ENCODE results near the gene DTD2.

DNA sequence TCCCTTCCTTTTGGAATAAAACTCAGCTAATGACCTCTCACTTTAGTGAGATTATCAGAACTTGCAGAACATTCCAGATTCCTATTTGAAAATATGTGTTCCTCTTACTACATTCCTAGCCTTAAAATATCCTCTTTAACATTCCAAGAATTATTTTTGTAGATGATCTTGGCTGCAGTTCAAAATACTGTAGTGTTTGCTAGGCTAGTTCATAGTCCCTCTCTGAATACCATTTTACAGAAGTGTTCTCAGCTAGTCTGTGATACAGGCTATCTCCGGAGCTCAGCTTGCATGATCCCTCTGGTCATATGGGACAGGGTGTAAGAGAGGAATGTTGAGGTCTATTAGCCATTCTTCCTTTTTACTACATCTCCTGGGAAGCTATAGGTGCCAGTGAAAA lies 48.1 kb upstream of the DTD2 start:
- TF ChIP-seq MYNN (tag by site-specific recombination; IDR thresholded peaks at IDR 0.05; ENCODE audit: borderline replicate concordance), result no peak
- no peak for TF ChIP-seq SP2 (tag by site-specific recombination; IDR thresholded peaks at IDR 0.05)
- TF ChIP-seq ZNF521 (tag by site-specific recombination; IDR thresholded peaks at IDR 0.05), result no peak
- TF ChIP-seq, protein P1, sequence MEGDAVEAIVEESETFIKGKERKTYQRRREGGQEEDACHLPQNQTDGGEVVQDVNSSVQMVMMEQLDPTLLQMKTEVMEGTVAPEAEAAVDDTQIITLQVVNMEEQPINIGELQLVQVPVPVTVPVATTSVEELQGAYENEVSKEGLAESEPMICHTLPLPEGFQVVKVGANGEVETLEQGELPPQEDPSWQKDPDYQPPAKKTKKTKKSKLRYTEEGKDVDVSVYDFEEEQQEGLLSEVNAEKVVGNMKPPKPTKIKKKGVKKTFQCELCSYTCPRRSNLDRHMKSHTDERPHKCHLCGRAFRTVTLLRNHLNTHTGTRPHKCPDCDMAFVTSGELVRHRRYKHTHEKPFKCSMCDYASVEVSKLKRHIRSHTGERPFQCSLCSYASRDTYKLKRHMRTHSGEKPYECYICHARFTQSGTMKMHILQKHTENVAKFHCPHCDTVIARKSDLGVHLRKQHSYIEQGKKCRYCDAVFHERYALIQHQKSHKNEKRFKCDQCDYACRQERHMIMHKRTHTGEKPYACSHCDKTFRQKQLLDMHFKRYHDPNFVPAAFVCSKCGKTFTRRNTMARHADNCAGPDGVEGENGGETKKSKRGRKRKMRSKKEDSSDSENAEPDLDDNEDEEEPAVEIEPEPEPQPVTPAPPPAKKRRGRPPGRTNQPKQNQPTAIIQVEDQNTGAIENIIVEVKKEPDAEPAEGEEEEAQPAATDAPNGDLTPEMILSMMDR (tag by site-specific recombination; IDR thresholded peaks at IDR 0.05), result no peak
- TF ChIP-seq TCF7L2 (IDR thresholded peaks at IDR 0.05; ENCODE audit: borderline replicate concordance, low read depth, low read length), result no peak
- no peak for TF ChIP-seq SETDB1 (IDR thresholded peaks at IDR 0.05; ENCODE audit: insufficient read length, low read length)
- TF ChIP-seq, protein P2, sequence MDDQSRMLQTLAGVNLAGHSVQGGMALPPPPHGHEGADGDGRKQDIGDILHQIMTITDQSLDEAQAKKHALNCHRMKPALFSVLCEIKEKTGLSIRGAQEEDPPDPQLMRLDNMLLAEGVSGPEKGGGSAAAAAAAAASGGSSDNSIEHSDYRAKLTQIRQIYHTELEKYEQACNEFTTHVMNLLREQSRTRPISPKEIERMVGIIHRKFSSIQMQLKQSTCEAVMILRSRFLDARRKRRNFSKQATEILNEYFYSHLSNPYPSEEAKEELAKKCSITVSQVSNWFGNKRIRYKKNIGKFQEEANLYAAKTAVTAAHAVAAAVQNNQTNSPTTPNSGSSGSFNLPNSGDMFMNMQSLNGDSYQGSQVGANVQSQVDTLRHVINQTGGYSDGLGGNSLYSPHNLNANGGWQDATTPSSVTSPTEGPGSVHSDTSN (CRISPR knock-in tag; IDR thresholded peaks at IDR 0.05), result no peak
- TF ChIP-seq, protein P3, sequence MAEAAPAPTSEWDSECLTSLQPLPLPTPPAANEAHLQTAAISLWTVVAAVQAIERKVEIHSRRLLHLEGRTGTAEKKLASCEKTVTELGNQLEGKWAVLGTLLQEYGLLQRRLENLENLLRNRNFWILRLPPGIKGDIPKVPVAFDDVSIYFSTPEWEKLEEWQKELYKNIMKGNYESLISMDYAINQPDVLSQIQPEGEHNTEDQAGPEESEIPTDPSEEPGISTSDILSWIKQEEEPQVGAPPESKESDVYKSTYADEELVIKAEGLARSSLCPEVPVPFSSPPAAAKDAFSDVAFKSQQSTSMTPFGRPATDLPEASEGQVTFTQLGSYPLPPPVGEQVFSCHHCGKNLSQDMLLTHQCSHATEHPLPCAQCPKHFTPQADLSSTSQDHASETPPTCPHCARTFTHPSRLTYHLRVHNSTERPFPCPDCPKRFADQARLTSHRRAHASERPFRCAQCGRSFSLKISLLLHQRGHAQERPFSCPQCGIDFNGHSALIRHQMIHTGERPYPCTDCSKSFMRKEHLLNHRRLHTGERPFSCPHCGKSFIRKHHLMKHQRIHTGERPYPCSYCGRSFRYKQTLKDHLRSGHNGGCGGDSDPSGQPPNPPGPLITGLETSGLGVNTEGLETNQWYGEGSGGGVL (tag by site-specific recombination; IDR thresholded peaks at IDR 0.05), result no peak
- no peak for TF ChIP-seq SCRT2 (tag by site-specific recombination; IDR thresholded peaks at IDR 0.05)
- TF ChIP-seq ZNF274 (IDR thresholded peaks at IDR 0.05; ENCODE audit: low read length), result no peak
- TF ChIP-seq ZNF274 (tag by site-specific recombination; IDR thresholded peaks at IDR 0.05; ENCODE audit: borderline replicate concordance), result no peak
- no peak for TF ChIP-seq ZSCAN23 (tag by site-specific recombination; IDR thresholded peaks at IDR 0.05)
- no peak for TF ChIP-seq MEIS1 (CRISPR knock-in tag; IDR thresholded peaks at IDR 0.05; ENCODE audit: borderline replicate concordance)
- TF ChIP-seq, protein P4, sequence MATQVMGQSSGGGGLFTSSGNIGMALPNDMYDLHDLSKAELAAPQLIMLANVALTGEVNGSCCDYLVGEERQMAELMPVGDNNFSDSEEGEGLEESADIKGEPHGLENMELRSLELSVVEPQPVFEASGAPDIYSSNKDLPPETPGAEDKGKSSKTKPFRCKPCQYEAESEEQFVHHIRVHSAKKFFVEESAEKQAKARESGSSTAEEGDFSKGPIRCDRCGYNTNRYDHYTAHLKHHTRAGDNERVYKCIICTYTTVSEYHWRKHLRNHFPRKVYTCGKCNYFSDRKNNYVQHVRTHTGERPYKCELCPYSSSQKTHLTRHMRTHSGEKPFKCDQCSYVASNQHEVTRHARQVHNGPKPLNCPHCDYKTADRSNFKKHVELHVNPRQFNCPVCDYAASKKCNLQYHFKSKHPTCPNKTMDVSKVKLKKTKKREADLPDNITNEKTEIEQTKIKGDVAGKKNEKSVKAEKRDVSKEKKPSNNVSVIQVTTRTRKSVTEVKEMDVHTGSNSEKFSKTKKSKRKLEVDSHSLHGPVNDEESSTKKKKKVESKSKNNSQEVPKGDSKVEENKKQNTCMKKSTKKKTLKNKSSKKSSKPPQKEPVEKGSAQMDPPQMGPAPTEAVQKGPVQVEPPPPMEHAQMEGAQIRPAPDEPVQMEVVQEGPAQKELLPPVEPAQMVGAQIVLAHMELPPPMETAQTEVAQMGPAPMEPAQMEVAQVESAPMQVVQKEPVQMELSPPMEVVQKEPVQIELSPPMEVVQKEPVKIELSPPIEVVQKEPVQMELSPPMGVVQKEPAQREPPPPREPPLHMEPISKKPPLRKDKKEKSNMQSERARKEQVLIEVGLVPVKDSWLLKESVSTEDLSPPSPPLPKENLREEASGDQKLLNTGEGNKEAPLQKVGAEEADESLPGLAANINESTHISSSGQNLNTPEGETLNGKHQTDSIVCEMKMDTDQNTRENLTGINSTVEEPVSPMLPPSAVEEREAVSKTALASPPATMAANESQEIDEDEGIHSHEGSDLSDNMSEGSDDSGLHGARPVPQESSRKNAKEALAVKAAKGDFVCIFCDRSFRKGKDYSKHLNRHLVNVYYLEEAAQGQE (tag by site-specific recombination; IDR thresholded peaks at IDR 0.05), result no peak
